Measurements from ENCODE around the gene GHR.
"Not testable (repeated sequence)": the region's sequence is repeated elsewhere in the genome, so short reads cannot be mapped to it uniquely, and the experiment has no call there.

The GHR gene

DNA sequence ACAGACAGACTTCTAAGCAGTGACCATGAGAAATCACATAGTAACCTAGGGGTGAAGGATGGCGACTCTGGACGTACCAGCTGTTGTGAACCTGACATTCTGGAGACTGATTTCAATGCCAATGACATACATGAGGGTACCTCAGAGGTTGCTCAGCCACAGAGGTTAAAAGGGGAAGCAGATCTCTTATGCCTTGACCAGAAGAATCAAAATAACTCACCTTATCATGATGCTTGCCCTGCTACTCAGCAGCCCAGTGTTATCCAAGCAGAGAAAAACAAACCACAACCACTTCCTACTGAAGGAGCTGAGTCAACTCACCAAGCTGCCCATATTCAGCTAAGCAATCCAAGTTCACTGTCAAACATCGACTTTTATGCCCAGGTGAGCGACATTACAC, 295.4 kb downstream of the GHR start:
- no peak for DNase-seq (ENCODE audit: low read depth in 2 of 2)

DNA sequence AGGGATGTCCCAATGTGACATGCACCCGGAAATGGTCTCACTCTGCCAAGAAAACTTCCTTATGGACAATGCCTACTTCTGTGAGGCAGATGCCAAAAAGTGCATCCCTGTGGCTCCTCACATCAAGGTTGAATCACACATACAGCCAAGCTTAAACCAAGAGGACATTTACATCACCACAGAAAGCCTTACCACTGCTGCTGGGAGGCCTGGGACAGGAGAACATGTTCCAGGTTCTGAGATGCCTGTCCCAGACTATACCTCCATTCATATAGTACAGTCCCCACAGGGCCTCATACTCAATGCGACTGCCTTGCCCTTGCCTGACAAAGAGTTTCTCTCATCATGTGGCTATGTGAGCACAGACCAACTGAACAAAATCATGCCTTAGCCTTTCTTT, 295.8 kb downstream of the GHR start:
- no peak for DNase-seq (ENCODE audit: low read depth in 2 of 2)

DNA sequence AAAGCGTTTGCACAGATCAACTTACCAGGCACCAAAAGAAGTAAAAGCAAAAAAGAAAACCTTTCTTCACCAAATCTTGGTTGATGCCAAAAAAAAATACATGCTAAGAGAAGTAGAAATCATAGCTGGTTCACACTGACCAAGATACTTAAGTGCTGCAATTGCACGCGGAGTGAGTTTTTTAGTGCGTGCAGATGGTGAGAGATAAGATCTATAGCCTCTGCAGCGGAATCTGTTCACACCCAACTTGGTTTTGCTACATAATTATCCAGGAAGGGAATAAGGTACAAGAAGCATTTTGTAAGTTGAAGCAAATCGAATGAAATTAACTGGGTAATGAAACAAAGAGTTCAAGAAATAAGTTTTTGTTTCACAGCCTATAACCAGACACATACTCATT, 297.0 kb downstream of the GHR start:
- no peak for DNase-seq (ENCODE audit: low read depth in 2 of 2)

DNA sequence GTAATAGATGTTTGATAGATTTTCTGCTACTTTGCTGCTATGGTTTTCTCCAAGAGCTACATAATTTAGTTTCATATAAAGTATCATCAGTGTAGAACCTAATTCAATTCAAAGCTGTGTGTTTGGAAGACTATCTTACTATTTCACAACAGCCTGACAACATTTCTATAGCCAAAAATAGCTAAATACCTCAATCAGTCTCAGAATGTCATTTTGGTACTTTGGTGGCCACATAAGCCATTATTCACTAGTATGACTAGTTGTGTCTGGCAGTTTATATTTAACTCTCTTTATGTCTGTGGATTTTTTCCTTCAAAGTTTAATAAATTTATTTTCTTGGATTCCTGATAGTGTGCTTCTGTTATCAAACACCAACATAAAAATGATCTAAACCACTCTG, 298.2 kb downstream of the GHR start:
- DNase-seq (ENCODE audit: low read depth in 2 of 2) = no peak

DNA sequence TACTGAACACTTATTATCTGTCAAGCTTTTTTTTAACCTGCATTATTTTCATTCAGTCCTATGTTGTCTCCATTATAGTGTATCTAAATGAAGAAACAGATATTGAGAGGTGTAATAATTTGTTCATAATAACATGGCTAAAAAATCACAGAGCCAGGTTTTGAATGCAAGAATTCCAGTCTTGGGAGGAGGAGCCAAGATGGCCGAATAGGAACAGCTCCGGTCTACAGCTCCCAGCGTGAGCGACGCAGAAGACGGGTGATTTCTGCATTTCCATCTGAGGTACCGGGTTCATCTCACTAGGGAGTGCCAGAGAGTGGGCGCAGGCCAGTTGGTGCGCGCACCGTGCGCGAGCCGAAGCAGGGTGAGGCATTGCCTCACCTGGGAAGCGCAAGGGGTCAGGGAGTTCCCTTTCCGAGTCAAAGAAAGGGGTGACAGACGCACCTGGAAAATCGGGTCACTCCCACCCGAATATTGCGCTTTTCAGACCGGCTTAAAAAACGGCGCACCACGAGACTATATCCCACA, 311.4 kb downstream of the GHR start:
- DNase-seq (ENCODE audit: low read depth in 2 of 2) = not testable (repeated sequence)

DNA sequence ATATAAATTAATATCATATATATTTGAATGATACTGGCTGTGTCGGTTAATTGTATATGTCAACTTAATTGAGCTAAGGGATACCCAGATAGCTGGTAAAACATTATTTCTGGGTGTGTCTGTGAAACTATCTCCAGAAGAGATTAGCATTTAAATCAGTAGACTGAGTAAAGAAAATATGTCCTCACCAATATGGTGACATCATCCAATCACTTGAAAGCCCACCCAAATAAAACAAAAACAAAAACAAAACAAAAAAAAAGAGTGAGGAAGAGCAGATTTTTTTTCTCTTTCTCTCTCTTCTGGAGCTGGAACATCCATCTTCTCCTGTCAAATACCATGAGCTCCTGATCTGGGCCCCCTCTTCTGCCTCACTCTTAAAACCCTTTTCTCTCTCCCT, 317.7 kb downstream of the GHR start:
- no peak for DNase-seq (ENCODE audit: low read depth in 2 of 2)

DNA sequence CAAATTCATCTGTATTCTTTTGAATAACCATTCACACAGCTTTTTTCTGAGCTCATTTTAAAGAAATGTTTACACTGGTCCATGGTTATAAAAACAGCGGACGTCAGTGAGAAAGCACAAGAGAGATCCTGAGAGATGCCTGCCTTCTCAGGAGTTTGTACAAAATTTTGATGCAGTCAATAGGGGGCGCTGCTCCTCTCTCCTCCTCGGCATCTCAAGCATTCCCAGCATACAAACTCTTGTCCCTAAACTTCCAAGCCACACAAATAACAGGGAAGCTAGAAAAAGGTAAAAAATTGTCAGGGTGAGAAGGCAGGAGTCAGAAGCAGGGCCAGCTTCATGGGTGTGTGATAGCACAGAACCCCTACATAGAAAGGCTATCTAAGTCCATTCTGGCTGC, 322.2 kb downstream of the GHR start:
- DNase-seq (ENCODE audit: low read depth in 2 of 2) = no peak

DNA sequence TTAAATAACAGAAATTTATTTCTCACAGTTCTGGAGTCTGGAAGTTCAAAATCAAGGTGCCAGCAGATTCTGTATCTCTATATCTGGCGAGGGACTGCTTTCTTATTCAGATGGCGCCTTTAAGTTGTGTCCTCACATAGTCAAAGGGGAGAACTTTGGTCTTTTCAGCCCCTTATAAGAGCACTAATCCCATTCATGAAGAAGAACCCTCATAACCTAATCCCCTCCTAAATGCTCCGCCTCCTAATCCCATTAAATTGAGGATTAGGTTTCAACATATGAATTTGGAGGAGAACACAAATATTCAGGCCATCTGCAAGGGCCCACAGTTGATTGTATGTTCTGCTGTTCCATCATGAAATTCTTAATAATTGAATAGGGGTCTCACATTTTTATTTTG, 322.6 kb downstream of the GHR start:
- DNase-seq (ENCODE audit: low read depth in 2 of 2) = no peak

DNA sequence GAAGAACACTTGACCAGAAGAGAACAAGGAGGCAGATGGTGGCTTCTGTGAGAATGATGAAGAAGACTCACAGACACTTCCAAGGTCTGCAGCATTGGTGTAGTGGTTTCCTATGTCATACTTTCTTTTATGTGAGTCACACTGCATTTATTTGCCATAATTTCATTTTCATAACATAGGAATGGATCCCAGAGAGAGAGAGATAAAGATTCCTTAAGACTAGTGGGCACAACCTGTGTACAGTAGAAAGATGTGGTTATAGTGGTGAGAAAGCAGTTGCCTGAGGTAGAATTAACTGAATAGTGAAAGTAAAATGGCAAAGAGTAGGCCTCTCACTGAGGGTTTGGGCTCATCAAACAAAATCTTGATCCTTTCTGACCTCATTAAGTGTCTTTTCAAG, 325.8 kb downstream of the GHR start:
- no peak for DNase-seq (ENCODE audit: low read depth in 2 of 2)

DNA sequence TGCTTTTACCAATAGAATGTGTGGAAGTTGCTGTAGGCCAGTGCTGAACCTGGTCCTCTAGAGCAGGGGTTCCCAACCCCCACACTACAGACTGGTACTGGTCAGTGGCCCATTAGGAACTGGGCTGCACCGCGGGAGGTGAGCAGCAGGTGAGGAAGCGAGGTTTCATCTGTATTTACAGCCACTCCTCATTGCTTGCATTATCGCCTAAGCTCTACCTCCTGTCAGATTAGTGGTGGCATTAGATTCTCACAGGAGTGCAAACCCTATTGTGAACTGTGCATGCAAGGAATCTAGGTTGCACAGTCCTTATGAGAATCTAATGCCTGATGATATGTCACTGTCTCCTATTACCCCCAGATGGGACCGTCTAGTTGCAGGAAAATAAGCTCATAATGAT, 327.3 kb downstream of the GHR start:
- DNase-seq (ENCODE audit: low read depth in 2 of 2) = no peak

DNA sequence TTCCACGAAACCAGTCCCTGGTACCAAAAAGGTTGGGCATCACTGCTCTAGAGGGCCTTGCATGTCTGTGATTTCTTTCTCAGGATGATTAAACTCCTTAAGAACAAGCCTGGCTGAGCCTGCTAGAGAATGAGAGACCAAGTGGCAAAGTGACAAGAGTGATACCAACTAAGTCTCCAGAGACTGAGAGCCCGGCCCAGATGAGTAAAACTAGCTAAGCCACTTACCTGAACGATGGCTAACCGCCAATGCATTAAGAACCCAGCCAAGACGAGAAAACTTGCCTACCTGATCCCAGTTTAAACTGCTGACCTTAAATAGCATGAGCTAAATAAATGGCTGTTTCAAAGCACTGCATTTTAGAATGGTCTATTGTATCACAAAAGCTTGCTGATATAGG, 327.8 kb downstream of the GHR start:
- DNase-seq (ENCODE audit: low read depth in 2 of 2) = no peak

DNA sequence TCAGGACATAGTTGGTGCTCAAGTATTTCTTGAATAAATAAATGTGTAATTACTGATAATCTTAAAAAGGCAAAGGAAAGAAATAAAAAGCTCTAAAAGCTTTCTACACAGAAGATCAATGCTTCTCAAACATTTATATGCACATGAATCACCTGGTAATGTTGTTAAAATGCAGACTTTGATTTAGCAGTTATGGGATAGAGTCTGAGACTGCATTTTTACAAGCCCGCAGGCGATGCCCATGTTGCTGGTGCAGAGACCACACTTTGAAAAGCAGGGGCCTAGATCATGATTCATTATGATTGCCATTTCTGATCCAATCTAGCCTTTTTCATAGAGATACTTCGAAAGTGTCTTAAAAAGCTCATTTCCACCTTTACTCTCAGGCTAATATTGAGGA, 329.9 kb downstream of the GHR start:
- DNase-seq (ENCODE audit: low read depth in 2 of 2) = no peak

DNA sequence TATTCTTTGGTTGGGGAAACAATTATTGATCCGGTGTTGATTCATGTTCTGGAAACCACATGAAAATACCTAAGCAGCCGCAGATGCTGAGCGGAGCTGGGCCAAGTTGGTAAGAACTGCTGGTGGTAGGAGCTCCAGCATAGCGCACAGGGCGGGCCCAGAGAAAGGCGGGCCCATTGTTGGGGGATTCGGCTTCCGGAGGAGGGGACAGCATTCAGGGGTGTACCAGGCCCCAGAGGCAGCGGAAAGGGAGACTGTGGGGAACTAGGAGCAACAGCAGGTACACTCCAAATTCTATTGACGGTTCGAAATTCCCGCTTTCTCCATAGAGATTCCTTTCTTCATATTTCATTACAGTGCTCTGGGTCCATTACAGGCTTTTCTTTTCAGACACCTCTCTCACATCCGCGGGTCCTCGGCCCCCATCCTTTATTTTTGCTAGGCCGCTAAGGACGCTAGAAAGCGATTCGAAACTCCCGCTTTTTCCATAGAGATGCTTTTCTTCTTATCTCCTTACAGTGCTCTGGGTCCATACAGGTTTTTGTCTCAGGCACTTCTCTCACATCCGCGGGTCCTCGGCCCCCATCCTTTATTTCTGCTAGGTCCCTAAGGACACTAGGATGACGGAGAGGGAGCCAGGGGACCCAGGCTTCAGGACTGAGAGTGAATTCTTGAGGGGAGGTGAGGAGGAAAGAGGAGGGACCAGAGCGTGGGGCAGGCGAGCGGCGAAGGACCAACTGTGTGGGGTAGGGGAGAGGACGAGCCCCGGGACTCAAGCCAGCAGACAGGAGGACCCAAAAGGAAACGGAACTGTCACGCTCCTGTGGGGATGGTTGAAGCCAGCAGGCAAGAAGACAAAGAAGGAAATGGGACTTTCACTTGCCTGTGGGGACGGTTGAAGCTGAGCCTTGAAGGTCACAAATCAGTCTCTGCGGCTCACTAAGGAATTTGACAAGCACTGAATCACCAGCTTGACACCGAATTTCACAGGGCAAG, 333.7 kb downstream of the GHR start, which contains the start of gene CCDC152:
Gene CCDC152 (plus strand): TSS at position 213 of the 996 bp plus-strand sequence. CDS start 2,304 bp downstream, outside the sequence.
- peak; percentile 29 to 46 for DNase-seq (ENCODE audit: low read depth in 2 of 2)

DNA sequence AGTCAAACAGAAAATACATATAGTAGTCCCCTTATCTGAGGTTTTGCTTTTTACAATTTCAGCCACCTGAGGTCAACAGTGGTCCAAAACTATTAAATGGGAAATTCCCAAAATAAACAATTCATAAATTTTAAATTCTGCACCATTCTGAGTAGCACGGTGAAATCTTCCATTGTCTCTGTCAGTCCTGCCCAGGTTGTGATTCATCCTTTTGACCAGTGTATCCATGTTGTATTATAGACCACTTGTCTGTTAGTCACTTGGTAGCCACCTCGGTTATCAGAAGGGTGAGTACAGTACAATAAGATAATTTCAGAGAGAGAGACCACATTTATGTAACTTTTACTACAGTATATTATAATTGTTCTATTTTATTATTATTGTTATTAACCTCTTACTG, 336.2 kb downstream of the GHR start:
- no peak for DNase-seq (ENCODE audit: low read depth in 2 of 2)

DNA sequence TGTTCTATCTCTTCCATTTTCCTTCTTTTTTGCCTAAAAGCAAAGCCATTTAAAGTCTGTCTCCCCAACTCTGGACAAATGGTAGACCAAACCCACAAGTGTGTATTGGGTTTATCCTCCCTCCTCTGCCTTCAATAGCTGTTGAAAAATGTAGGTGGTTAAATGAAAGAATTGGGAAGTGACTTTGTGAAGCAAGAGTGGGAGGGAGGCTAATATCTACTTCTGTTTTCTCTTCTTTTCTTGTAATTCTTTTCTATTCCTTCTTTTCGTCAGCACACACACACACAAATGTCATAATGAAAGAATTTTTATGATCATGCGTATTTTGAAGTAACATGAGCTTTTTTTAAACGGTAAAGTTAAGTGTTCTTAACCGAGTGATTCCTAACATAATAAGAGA, 337.2 kb downstream of the GHR start:
- DNase-seq (ENCODE audit: low read depth in 2 of 2) = no peak

DNA sequence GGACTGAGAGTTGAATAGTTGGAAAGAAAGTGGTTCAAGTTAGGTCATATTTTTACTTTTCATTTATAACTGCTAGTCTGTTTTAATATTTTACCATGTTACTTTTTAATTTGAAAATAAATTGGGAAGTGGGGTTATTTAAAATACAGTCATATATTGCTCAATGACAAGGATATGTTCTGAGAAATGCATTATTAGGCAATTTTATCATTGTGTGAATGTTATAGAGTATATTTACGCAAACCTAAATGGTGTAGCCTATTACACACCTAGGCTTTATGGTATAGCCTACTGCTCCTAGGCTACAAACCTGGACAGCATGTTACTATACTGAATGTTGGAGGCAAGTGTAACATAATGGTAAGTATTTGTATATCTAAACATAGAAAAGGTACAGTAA, 338.6 kb downstream of the GHR start:
- DNase-seq (ENCODE audit: low read depth in 2 of 2) = no peak

DNA sequence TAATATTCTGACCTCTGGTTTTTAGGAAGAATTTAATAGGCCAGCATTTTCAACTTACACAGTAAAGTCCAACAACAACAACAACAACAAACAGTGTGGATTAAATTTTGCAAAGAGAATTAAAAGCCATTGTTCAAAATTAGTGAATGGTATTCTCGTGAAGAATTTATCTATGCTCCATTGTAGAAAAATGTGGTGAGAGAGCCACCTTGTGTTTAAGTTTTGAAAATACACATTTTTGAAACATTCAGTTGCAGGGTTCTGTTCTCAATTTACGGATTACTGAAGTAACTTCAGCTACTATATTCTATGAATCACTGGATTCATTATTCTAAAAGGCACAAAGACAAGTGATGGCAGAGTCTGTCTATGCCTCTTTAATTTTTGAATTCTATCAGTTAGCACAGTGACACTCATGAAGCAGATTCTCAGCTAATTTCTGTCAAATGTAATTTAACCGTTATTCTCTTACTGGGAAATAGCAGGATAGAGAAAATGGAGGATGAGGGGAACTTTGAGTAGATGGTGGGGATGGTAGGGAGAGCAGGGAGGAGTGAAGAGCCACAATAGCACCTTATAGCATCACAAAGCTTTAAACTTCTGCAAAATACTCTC, 344.4 kb downstream of the GHR start:
- DNase-seq (ENCODE audit: low read depth in 2 of 2) = no peak

DNA sequence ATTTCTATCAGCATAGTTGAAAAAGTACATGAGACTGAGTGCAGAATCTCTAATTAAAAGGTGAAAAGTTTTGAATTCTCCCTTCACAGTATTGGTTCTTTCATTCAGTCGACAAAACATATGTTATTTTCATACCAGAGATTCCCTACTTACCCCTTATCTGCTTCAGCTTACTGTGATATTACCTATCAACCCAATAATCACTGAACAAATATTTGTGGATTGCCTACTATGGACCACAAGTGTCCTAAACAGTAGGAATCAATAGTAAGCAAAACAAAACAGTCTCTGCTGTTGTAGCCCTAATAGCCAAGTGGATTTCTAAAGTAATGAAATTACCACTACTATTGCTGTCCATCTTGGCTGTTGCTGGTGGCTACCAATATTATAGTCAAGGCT, 344.9 kb downstream of the GHR start:
- DNase-seq (ENCODE audit: low read depth in 2 of 2) = no peak

DNA sequence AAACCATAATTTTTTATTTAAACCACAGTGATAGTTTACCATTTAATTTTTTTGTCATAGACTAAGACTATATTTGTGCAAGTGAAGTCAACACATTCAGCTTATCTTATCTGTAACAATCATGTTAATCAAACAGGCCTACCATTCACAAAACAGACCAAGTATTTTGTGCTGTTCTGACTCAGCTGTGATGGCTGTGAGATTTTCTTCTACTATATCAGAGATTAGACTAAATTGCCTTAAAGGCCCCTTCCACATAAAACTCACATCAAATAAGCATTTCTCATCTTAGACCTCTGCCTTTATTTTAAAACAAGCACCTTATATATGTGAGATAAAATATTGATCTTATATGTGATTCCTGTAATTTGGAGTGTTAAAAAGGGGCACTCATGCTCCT, 346.8 kb downstream of the GHR start:
- no peak for DNase-seq (ENCODE audit: low read depth in 2 of 2)

All from stimulated activated CD4-positive, alpha-beta T cell treated with anti-CD3 and anti-CD28 coated beads, Interleukin-4, amount 100 ng/mL, for 48 hours (primary cell).